NCI-H1694 treated with DMSO at 0.1 percent for 48 hours (cell line): Measurements from ENCODE around the gene DIAPH1.
"Not testable (repeated sequence)": the region's sequence is repeated elsewhere in the genome, so short reads cannot be mapped to it uniquely, and the experiment has no call there.

Experiments
- DNase-seq: peaks from one replicate; lab custom pipeline; 2025; lab: John Stamatoyannopoulos, UW

DIAPH1 gene

GRCh38 chr5:141609921-141610320 lies 8.9 kb downstream of the DIAPH1 start:
- not testable (repeated sequence) for DNase-seq

DNA sequence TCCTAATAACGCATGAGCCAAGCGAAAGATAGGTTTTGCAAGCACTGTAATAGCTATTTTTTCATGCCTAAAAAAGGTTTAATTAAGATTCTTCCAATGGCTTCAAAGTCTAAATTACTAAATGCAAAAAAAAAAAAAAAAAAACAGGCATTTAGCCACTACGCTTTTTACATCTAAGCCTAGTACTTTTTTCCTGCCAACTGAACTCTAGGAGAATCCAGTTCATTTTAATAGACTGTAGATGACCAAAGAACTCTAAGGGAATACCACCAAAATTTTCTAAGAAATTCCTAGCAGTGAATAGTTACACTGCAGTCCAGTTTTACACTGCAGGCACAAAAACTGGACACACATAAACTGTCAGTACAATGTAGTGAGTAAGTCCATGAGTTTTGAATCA lies 9.8 kb downstream of the DIAPH1 start:
- no peak for DNase-seq

DNA sequence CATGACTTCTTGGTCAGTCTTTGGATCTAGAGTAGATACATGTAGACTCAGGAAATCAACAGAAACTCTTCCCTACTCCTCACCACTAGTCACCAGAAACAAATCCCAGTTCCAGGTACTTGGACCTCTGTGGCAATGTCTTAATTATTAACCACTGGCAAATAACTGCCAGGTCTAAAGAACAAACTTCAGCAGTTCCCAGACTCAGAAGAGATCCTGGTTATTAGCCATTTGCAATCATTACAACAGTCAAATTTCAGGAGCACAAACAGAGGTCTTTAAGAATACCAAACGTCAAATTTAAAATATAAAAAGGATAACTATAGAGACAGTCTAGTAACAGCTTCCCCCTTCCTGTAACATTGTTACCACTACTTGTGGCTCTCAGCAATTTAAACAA lies 10.2 kb downstream of the DIAPH1 start:
- no peak for DNase-seq

GRCh38 chr5:141608046-141608445 lies 10.8 kb downstream of the DIAPH1 start:
- no peak for DNase-seq

DNA sequence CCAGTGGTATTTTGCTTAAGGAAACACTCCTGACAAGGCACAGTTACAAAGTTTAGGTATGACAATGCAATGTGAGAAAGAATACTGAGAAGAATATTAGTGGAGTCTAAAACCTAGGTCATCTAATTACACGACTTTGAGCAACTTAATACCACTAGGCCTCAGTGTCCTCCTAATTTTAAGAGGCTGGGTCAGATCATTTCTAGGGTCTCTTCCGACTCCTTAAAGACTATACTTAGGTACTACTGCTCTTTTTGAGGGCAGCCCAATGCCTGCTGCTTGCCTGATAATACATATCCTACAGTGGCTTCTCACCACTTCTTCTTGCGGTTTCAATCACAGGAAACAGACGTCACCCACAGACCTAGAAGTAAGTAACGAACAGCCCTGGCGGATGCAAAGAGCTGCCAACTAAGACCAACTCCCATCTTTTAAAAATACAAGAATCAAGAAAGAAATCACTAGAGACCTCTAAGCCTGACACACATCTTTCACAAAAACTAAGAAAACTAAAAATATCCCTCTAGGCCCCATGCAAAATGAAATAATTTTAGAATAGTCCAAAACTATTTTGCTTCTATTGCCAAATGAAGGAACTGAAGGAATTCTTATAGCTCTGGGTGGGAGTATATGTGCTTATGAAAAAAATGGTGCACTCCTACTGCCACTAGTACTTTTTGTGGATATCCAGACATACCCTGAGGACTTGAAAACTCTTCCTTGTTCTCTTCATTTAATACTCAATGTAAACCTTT lies 13.1 kb downstream of the DIAPH1 start:
- no peak for DNase-seq

- DNase-seq, result no peak
Measured at GRCh38 chr5:141603923-141604717, 14.7 kb downstream of the DIAPH1 start.

GRCh38 chr5:141602606-141603005 lies 16.2 kb downstream of the DIAPH1 start:
- no peak for DNase-seq

- DNase-seq, result no peak
Measured at GRCh38 chr5:141598391-141599345, 20.1 kb downstream of the DIAPH1 start.

DNA sequence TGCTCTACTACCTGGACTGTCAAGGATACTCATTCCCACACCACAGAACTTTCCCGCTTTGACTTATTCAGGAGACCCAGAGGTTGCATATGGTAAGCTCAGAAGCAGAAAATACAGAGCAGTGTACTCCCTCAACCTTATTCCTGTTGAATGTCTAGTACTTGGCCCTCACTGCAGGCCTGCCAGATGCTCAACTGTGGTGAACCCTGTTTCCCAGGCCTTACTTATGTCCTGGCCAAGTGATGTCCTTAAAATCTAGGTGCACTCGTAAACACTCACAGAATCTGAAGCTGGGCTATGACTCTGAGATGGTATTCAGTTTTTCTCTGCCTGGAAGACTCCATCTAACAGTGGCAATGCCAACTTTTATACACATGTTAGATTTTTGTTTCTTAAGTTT lies 21.0 kb downstream of the DIAPH1 start:
- no peak for DNase-seq

GRCh38 chr5:141597394-141597793 lies 21.4 kb downstream of the DIAPH1 start:
- DNase-seq, result no peak

DNA sequence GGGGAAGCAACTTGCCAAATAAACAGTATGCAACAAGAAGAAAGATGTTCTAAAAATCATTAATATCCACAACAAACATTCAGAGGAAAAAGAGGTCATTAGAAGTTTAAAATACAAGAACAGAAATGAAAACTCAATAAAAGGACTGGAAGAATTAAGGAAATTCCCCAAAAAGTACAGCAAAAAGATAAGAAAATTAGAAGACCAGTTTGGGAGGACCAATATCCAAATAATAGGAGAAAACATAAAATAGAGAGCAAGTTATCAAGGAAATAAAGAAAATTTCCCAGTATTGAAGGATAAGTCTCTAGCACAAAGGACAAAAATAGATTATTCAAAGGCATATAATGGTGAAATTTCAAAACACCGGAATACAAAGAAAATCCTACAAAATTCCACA lies 21.9 kb downstream of the DIAPH1 start:
- no peak for DNase-seq

- DNase-seq, result no peak
Measured at GRCh38 chr5:141590127-141590526, 28.7 kb downstream of the DIAPH1 start.

GRCh38 chr5:141586246-141586645 lies 32.6 kb downstream of the DIAPH1 start:
- no peak for DNase-seq

DNA sequence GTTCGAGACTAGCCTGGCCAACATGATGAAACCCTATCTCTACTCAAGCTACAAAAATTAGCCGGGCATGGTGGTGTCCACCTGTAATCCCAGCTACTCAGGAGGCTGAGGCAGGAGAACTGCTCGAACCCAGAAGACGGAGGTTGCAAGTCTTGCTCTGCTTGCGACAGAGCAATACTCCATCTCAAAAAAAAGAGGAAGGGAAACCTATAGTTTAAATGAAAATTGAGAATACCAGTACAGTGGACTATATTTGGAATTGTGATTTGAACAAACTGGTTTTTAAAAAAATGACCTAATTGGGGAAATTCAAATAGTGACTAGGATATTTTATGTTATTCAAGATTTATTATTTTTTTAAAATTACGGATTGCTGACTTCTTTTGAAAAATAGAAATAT lies 33.2 kb downstream of the DIAPH1 start:
- no peak for DNase-seq

GRCh38 chr5:141574122-141574510 lies 44.7 kb downstream of the DIAPH1 start:
- no peak for DNase-seq

DNA sequence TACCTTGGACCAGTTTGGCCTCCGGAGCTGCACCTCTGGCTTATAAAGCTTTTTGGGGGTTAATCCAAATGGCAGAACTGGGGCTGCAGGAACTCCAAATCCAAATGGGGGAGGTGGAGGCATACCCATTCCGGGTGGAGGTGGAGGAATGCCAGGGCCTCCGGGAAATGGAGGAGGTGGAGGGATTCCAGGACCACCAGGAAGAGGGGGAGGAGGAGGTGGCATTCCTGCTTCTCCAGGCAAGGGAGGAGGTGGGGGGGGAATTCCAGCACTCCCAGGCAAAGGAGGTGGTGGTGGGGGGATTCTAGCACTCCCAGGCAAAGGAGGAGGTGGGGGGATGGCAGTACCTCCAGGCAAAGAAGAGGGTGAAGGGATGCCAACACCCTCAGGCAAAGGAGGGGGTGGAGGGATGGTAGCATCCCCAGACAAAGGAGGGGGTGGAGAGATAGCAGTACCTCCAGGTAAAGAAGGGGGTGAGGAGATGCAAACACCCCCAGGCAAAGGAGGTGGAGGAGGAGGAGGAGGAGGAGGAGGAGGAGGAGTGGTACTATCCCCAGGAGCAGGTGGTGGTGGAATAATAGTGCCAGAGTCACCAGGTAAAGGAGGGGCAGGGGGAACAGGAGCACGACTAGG lies 45.2 kb downstream of the DIAPH1 start:
- no peak for DNase-seq

DNA sequence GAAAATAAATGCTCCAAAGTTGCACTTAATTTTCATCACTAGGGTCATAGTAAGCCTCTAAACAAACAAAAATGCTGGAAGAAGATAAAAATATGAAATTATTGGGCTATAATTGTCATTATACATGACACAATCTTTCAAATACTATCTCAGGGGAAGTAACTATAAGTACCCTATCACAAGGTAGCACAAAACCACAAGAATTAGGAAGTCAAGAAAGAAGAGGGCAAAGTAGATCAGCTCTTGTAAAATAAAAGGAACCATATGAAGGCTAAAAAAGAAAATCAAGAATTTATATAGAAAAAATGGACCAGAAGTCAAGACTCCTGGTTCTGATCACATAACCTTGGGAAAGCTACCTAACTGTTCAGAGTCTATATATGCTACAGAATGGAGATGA lies 48.1 kb downstream of the DIAPH1 start:
- DNase-seq, result no peak

GRCh38 chr5:141567513-141568117 lies 51.2 kb downstream of the DIAPH1 start:
- DNase-seq, result peak; percentile 23

DNA sequence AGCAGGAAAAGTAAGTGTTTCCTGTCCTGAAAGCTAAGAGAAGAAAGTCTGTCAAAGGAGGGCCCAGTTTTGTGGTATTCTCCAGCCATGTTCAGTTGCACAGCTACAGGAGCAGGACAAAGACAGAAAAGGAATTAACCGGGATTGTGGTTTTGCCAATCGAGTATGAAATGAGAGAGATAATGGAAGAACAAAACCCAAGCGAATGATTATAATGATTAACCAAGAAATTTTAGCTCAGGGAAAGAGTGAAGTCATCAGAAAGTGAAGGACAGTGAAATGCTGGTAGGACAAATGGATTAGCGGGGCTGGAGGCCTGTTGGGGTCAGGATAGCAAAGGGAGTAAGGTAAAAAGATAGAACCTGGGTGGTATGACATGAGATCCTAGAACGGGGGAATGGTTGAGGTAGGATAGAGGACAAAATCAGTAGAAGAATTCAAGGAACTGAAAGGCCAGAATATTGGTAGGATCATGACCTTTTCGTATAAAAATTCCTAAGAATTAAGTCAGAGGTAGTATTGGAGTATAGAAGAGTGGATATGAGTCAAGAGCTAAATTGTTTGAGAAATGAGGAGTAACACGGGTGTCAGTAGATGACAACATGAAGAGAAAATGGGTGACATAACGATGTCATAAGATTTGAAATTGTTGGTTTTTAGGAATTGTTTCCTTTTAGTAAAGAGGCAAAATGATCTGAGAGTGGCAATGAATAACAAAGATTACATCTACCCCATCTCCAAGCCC lies 52.8 kb downstream of the DIAPH1 start:
- DNase-seq, result no peak

DNA sequence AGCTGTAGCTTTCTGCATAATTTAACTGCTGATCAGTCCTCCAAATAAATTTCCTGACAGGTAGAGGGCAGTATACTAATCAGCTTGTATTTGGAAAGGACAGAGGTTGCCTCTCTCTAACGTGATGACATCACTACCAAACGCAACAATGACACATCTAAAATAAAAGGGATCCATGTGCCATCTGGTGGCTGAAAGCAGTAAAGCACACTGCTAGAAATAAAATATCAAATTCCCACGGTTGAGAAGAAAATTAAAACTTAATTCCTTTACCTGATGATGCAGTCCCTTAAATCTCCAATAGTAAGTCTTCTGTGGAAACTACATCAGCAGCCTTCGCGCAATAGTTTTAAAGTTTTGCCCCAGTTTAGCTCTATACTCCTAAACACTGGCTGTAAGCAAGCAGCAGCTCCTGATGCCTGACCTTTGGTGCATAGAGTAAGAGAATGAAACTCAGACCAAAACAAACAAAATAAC lies 54.5 kb downstream of the DIAPH1 start:
- peak; percentile 87 for DNase-seq
